HL-60 (cell line): ENCODE measurements around the gene SRRM5.

Experiments
- DNase-seq, 2 experiments: peaks; one replicate each; pipeline ENCODE4 v3.0.0-alpha.2; 2010 to 2020; ENCODE audit warnings: low read depth in 1 of 2, low spot score in 1 of 2
- H3K27ac ChIP-seq: fragments of 250-450 bp; sonication (Bioruptor Pico); replicated peaks from 2 replicates; pipeline ENCODE4 v1.5.1; 2020; ENCODE audit warnings: mild to moderate bottlenecking, moderate library complexity
- H3K27me3 ChIP-seq: fragments of 250-450 bp; sonication (Bioruptor Pico); 2 replicates; pipeline ENCODE4 v1.5.1; 2021; ENCODE audit warnings: mild to moderate bottlenecking, moderate library complexity; ENCODE audit not compliant: insufficient read depth, poor library complexity, severe bottlenecking
- H3K4me3 ChIP-seq: replicated peaks from 2 replicates; pipeline ENCODE4 v1.5.1; 2011; ENCODE audit warnings: mild to moderate bottlenecking, control low read depth, low read length; ENCODE audit not compliant: insufficient read depth
- GABPA ChIP-seq: IDR thresholded peaks from 2 replicates; pipeline ENCODE4 v1.6.1; 2012; ENCODE audit warnings: low read depth
- POLR2AphosphoS5 ChIP-seq: IDR thresholded peaks from 2 replicates; pipeline ENCODE4 v1.6.1; 2012; ENCODE audit warnings: low read depth
- REST ChIP-seq: IDR thresholded peaks from 2 replicates; pipeline ENCODE4 v1.6.1; 2012; ENCODE audit warnings: low read depth; ENCODE audit not compliant: insufficient replicate concordance
- SPI1 ChIP-seq: IDR thresholded peaks from 2 replicates; pipeline ENCODE4 v1.6.1; 2012; ENCODE audit warnings: low read depth, mild to moderate bottlenecking, borderline replicate concordance
- TF ChIP-seq, protein P1 (sequence below): IDR thresholded peaks from one replicate; pipeline ENCODE4 v1.5.1; 2011; ENCODE audit warnings: low read length, control low read depth, inconsistent platforms; ENCODE audit not compliant: insufficient read depth

The SRRM5 gene

DNA sequence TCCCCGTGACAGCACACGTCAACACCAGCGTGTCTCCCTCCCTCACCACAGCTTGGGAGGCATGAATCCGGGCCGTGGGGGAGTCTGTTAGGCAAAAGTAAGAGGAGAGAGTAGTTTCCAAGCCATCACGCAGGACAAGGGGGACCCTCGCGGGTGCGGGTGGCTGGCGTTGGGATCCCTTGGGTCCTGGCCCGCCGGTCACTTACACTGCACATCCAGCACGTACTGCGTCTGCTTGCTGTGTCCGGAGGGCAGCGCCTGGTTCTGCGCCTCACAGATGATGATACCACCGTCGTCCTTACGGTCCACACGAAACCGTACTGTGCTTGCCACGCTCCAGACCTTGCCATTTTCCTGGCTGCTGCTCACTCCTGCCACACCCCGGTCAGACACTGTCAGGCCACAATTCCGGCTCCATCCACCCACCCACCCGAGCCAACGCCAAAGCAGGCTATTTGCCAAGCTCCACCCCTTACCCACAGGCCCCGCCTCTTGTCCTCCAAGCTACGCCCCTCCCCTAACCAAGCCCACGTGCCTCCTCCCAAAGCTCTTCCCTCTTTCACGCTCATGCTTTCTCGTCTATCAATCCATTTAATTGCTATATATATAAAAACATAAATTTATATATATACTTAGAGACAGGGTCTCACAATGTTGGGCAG is 14.2 kb downstream of the SRRM5 start:
- Histone ChIP-seq H3K27ac (no peak overlapping the region), H3K27me3 (peaks cover 2% of the 10 kb centered on the region), H3K4me3 (no peak overlapping the region)
- TF ChIP-seq GABPA: no peak
- no peak for TF ChIP-seq POLR2AphosphoS5
- TF ChIP-seq, protein P1, sequence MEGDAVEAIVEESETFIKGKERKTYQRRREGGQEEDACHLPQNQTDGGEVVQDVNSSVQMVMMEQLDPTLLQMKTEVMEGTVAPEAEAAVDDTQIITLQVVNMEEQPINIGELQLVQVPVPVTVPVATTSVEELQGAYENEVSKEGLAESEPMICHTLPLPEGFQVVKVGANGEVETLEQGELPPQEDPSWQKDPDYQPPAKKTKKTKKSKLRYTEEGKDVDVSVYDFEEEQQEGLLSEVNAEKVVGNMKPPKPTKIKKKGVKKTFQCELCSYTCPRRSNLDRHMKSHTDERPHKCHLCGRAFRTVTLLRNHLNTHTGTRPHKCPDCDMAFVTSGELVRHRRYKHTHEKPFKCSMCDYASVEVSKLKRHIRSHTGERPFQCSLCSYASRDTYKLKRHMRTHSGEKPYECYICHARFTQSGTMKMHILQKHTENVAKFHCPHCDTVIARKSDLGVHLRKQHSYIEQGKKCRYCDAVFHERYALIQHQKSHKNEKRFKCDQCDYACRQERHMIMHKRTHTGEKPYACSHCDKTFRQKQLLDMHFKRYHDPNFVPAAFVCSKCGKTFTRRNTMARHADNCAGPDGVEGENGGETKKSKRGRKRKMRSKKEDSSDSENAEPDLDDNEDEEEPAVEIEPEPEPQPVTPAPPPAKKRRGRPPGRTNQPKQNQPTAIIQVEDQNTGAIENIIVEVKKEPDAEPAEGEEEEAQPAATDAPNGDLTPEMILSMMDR: no peak
- no peak for TF ChIP-seq SPI1
- TF ChIP-seq REST: no peak
- DNase-seq: no peak

DNA sequence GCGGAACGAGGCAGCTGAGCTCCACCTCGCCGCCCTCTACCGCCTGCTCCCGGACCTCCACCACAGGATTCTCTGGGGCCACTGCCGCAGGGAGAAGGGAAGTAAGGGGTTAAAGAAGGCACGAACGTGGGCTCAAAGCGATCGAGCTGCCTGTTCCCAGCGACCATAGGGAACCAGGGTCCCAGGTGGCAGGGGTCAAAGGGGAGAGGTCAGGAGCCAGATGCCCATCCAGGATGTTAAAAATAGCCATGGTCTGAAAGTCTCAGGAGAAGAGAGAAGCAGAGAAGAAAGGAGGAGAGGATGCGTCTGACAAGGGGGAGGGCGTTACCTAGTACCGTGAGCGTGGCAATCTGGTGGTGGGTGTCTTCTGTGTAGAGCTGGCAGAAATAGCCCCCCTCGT is 14.9 kb downstream of the SRRM5 start:
- TF ChIP-seq POLR2AphosphoS5 (no peak), REST (no peak), SPI1 (no peak), GABPA (no peak)
- TF ChIP-seq, protein P1: no peak
- Histone ChIP-seq H3K27me3 (peaks cover 2% of the 10 kb centered on the region), H3K27ac (no peak overlapping the region), H3K4me3 (no peak overlapping the region)
- no peak for DNase-seq

- Histone ChIP-seq H3K27me3 (peaks cover 5% of the 10 kb centered on the region), H3K4me3 (no peak overlapping the region), H3K27ac (no peak overlapping the region)
- no peak for DNase-seq
- TF ChIP-seq REST (no peak), SPI1 (no peak), GABPA (no peak), POLR2AphosphoS5 (no peak)
- TF ChIP-seq, protein P1: no peak
These were observed 16.9 kb downstream of the SRRM5 start for GRCh38 chr19:43628646-43629326.
